ENCODE results near the gene LRRC45. TPM values are rescaled to one million over a fixed set of nuclear protein-coding genes. Genes with fewer than 3 reads are reported as not detected.

Gene LRRC45
- total RNA-seq (10 to 100 TPM; 16.9 to 20.7 TPM), polyA plus RNA-seq (ENCODE audit: insufficient read length in 6 of 6) (10 to 100 TPM; 12.0 to 23.2 (median 17.6) TPM)
- long read RNA-seq, donor 1, partial matches to known transcripts: 0 of 4 reads
- long read RNA-seq, donor 1, other reads (novel, unspliced or antisense): 0 of 4 reads
- long read RNA-seq, donor 2, partial matches to known transcripts: 0 of 1 reads
- long read RNA-seq, donor 2, other reads (novel, unspliced or antisense): 0 of 1 reads
- long read RNA-seq, donor 3, partial matches to known transcripts: 0 of 1 reads
- long read RNA-seq, donor 3, other reads (novel, unspliced or antisense): 0 of 1 reads
- long read RNA-seq, donor 4, partial matches to known transcripts: 2 of 4 reads
- long read RNA-seq, donor 4, other reads (novel, unspliced or antisense): 1 of 4 reads
- long read RNA-seq, donor 5, partial matches to known transcripts: 0 of 2 reads
- long read RNA-seq, donor 5, other reads (novel, unspliced or antisense): 0 of 2 reads
- long read RNA-seq, donor 6, partial matches to known transcripts: 0 of 2 reads
- long read RNA-seq, donor 6, other reads (novel, unspliced or antisense): 0 of 2 reads
- long read RNA-seq, donor 7, partial matches to known transcripts: 0 of 4 reads
- long read RNA-seq, donor 7, other reads (novel, unspliced or antisense): 0 of 4 reads
- long read RNA-seq, donor 8, partial matches to known transcripts: 0 of 4 reads
- long read RNA-seq, donor 8, other reads (novel, unspliced or antisense): 0 of 4 reads
- long read RNA-seq, donor 9: 0 reads
- long read RNA-seq, donor 10, partial matches to known transcripts: 3 of 3 reads
- long read RNA-seq, donor 10, other reads (novel, unspliced or antisense): 0 of 3 reads
- long read RNA-seq, donor 11: 0 reads
- long read RNA-seq, donor 12, partial matches to known transcripts: 0 of 1 reads
- long read RNA-seq, donor 12, other reads (novel, unspliced or antisense): 0 of 1 reads

DNA sequence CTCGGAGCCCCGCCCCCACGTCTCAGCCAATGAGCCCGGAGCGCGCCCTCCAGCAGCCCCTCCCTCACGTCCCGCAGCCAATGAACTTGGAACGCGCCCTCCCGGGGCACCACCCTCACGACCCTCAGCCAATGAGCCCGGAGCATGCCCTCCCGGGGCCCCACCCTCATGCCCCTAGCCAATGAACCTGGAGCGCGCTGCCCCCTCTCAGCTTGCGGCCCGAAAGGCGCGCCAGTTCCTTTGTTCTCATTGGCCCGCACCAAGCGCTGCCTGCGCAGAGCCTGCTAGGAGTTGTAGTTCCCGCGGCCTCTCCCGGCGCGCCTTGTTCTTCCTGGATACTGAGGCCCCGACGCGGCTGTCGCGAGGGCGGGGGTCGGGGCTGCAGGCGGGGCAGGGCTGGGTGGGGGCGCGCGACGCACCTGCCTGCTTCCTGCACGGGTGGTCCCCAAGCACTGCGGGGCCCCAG is at the start of gene LRRC45:
Gene LRRC45, plus strand, starts transcription at position 325 of the 466 bp plus-strand sequence. CDS start 339 bp downstream, outside the sequence.
- peak; percentile 95 for ATAC-seq
- Histone ChIP-seq H3K36me3 (peaks cover 0 to 15% of the 10 kb centered on the region in 2 donors), H3K27me3 (no peaks in the 10 kb centered on the region), H3K9me3 (no peaks in the 10 kb centered on the region), H3K4me3 (peak within 1 kb of the TSS; percentile 98 to 99), H3K27ac (peak within 1 kb of the TSS; percentile 19 to 80), H3K4me1 (peaks cover 25 to 39% of the 10 kb centered on the region in 2 donors)
- peak; percentile 98 to 100 (median 99) for DNase-seq
- intact Hi-C loops (cut with DNase I): no loop called here
- no peak for TF ChIP-seq CTCF (IDR thresholded peaks at IDR 0.05)

DNA sequence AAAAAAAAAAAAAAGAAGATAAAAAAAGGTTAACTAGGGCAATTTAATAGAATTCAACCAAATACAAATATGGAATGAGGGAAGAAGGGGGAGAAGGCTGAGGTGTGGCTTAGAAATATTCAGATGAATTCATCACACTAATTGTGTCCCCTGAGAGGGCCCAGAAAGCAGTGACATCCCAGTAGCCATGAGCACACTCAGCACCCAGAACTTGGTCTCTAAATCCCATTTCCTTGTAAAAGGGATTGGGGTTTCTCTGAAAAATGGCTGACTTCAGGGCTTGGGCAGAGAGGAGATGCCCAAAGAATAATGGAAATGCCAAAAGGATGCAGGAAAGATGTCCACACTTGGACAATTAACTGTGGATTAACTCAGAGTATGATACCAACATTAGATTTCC is 49.7 kb upstream of the LRRC45 start:
- Histone ChIP-seq H3K36me3 (no peaks in the 10 kb centered on the region), H3K27ac (no peak overlapping the region), H3K9me3 (peaks cover 0 to 5% of the 10 kb centered on the region in 2 donors), H3K4me1 (peaks cover 6 to 16% of the 10 kb centered on the region in 2 donors), H3K4me3 (no peak overlapping the region), H3K27me3 (no peaks in the 10 kb centered on the region)
- no peak for TF ChIP-seq CTCF (IDR thresholded peaks at IDR 0.05)
- ATAC-seq (no peak), DNase-seq (no peak)
- intact Hi-C loops (cut with DNase I): no loop called here

- Histone ChIP-seq H3K27ac (peak overlapping the region; percentile 91 to 93), H3K36me3 (peaks cover 0 to 5% of the 10 kb centered on the region in 2 donors), H3K27me3 (no peaks in the 10 kb centered on the region), H3K4me1 (peaks cover 10 to 35% of the 10 kb centered on the region in 2 donors), H3K4me3 (peak overlapping the region; percentile 74 to 88), H3K9me3 (peaks cover 0 to 5% of the 10 kb centered on the region in 2 donors)
- TF ChIP-seq CTCF (IDR thresholded peaks at IDR 0.05): no peak
- ATAC-seq: peak; percentile 36
- peak in 2 of 4 donors; percentile 67 to 83 for DNase-seq
- intact Hi-C loops (cut with DNase I): no loop called here
Measured at GRCh38 chr17:81976332-81977210, 46.5 kb upstream of the LRRC45 start.

GRCh38 chr17:81977211-81977808 is 45.8 kb upstream of the LRRC45 start, which contains the start of gene ASPSCR1:
ASPSCR1 (plus strand) TSS chr17:81977629; CDS start chr17:81977647, 18 bp downstream.
- DNase-seq: peak; percentile 91 to 97 (median 94)
- ATAC-seq: peak; percentile 95
- Histone ChIP-seq H3K9me3 (peaks cover 0 to 5% of the 10 kb centered on the region in 2 donors), H3K27ac (peak within 1 kb of the TSS; percentile 91 to 93), H3K4me1 (peaks cover 10 to 35% of the 10 kb centered on the region in 2 donors), H3K27me3 (no peaks in the 10 kb centered on the region), H3K36me3 (peaks cover 0 to 5% of the 10 kb centered on the region in 2 donors), H3K4me3 (peak within 1 kb of the TSS; percentile 74 to 88)
- TF ChIP-seq CTCF (IDR thresholded peaks at IDR 0.05): no peak
- intact Hi-C loops (cut with DNase I): no loop called here
